ENCODE results near the gene PARVA.

Gene PARVA

DNA sequence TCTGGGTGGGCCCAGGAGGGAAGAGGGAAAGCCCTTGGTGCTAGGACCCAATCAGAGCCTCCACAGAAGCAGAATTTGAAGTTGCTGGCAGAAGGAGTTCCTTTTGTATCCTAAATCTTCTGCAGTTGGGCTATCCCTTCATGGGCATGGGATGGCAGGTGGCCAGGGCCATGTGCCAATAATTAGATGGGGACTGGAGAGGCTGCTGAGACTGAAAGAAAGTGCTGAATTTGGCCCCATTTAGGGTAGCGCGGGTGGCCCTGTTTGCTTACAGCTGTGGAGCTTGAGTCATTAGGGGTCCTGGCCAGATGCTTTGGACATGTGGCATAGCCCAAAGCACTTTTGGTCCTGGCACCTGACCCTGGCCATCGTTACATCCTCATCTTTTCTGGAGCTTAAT, 27.1 kb downstream of the PARVA start:
- DNase-seq: no peak

DNA sequence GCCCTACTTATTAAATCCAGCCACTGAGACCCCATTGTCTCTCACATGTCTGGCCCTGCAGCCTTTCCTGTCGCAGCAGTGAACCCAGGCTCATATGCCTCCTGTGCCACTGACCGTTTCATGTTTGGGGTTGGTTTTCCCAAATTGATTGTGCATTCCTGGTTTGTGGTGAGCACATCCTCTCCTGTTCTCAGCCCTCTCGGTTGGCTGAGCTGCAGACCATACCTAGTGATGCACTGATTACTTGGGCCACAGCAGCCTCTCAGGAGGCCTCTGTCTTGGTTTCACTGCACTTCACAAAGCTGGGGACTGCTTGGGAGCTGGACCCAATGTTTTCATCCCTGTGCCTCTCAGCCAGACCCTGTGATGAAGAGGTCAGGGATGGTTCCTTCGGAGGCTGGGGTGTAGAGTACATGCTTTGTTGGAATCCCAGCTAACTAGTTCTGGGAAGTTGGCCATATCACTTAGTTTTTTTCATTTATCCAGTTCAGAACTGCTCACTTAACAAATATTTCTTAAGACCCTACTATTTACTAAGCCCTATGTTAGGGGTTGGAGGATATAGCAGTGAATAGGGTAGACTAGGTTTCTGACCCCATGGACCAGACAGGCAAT, 30.9 kb downstream of the PARVA start:
- no peak for DNase-seq

DNA sequence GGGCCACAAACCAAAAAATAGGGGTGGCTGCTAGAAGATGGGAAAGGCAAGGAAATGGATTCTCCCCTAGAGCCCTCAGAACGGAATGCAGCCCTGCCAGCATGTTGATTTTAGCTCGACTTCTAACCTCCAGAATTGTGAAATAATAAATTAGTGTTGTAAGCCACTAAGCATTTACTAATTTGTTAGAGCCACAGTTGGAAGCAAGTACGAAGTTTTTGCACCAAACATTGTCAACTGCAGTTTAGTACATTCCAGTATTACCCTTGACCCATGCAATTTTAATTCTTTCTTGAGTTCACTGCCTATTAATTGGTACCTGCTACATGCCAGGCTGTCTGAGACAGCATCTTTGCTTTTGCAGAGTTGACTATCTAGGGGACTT, 32.2 kb downstream of the PARVA start:
- DNase-seq: no peak

DNA sequence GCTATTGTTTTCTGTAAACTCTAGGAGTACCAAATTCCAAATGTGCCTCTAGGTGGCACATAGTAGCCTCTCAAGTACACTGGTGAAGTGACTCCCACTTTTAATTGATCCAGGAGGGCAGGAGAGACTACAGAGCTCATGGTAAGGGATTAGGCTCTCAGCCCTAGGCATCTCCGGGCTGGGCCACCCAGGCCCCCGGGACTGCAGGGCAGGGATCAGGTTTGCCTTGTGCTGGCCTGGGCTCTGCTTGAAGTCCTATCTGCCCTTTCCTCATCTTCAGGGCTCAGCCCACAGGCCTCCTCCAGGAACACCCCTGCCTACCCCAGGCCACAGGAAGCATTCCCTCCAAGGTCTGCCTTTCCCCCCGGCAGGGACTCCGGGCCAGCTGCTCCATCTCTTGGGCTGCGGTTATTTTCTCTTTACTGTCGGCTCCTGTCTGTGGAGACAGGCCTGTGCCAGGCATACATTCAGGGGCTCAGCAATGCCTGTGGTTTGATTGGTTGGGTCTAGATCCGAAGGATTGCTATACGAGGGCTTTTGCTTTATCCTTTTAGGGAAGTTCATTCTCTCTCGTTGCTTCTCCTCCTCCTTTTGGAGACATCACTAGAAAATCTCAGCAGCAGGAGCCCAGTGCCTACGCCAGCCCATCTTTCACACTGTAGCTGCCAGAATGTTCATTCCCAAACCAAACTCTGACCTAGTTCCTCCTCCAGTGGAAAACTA, 32.8 kb downstream of the PARVA start:
- no peak for DNase-seq

DNA sequence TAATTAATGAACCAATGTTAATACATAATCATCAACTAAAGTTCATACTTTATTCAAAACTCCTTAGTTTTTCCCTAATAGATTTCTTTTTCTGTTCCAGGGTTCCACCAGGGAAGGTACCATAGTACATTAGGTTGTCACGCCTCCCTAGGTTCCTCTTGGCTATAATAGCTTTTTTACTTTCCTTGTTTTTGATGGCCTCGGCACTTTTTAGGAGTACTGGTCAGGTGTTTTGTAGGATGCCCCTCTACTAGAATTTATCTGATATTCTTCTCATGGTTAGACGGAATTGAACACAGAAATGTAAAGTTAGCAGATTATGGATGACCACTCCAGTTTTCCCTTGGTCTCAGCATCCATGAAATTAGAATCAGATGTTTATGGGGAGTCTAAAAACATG, 34.0 kb downstream of the PARVA start:
- no peak for DNase-seq

DNA sequence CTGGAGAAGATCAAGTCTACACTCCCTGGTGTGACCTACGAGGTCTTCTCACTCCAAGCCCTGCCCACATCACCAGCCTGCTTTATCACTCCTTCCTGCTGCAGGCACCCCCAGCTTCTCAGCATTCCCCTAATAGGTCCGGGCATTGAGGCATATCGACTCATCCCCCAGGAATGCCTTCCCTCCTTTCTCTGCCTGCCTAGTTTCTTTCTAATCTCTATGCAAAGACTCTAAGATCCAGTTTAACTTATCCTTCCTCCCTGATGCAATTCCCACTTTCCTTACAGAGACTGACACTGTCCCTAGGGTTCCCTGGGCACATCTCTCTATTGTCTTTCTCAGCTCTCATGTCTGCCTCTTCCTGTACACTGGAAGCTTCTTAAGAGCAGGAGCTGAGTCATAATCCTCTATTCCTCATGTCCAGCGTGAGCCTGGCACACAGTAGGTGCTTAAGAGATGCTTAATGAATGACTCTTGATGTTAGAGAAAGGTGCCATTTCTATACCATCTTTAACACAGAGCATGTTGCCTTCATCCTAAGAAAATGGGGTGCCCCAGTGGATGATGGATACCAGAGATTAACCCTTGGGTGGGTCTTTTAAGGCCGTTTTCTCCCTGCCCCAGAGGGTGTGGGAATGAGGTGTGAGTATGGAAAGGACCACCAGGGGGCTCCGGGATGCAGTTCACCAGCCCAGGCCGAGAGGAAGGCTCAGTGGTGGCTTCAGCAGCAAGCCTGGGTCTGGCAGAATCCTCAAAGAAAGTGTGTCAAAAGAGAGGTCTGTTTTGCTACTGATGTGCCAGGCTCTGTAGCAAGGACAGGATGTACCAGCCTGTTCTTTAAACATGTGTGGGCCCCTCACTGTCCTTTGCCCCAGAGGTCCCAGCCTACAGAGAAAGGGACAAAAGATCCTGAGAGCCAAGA, 34.7 kb downstream of the PARVA start:
- peak; percentile 1 for DNase-seq

DNA sequence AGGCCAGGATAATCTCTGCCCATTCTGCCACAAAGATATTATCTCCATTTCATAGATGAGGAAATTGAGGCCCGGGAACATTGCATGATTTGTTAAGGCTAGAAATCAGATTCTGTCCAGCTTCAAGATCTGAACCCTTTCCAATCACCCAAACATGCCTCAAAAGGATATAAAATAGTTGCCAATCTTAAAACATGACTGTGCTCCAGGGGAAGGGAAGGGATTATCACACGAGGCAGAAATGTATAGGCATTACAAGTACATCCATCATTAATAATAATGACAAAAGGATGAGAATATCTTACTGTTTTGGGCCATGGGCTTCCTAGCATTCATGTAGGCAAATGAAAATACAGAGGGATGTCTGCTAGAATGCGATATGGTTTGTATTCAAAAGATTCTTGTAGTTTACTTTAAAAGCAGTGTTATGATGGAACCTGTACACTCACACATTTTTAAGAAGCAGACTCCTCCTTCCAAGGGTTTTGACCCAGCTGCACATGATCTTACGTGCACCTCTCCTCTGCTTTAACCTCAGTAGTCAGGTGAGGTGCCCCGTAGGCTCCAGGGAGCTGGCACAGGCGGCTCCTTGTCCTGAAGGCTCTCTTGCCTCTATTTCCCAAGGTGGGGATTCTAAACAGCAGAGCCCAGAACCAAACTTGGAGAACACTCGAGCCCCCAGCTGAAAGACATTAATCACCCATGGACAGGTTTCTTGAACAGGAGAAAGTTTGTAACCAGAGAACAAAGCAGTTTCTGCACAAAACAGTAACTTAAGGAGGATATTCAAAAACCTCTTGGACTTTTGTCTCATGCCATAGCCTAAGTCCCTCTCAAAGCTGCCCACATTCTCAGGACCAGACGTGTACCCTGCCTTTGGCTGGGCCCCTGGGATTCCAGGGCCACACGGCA, 36.0 kb downstream of the PARVA start:
- no peak for DNase-seq

DNA sequence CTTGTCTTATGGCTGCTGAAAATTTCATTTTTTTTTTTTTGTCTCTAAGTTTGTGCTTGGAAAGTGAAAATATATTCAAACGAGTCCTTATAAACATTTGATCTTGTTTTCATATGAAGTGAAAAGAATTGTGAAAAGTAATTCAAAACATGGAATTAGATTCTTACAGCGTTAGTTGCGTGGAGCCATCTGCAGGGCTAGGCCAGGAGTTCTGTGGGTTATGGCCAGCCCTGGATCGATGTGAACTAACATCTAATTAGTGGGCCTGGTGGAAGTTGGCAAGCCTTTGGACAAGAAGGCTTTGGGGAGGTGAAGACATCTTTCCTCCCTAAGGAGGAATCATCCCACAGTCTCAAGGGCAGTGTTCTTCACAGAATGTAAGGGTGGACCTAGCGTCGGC, 37.2 kb downstream of the PARVA start:
- DNase-seq: no peak

DNA sequence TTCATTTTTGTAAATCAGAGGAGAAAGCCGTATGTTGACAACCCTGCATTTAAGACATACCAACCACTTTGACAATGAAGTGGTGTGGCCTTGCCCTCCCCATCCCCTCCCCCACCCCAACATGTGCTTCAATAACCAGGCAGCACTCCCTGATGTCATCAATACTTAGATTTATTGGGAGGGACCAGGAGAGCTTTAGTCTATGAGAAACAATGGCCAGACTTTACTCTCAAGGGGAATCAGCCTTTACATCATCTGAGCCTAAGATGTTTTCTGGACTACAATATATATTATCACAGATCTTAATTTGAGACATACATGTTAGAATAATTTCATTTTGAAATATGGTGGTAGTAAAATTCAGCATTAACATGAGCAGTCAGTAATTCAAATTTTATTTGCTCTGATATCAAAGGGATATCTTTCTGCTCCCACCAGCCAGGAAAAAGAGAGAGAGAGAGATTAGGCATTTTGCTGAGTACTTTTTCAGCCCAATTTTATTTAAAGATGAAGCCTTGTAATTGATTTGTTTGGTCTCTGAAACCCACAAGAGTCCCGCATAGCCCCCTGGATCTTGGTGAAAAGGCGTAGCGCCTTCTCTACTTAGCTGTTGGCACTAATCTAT, 38.1 kb downstream of the PARVA start:
- no peak for DNase-seq

DNA sequence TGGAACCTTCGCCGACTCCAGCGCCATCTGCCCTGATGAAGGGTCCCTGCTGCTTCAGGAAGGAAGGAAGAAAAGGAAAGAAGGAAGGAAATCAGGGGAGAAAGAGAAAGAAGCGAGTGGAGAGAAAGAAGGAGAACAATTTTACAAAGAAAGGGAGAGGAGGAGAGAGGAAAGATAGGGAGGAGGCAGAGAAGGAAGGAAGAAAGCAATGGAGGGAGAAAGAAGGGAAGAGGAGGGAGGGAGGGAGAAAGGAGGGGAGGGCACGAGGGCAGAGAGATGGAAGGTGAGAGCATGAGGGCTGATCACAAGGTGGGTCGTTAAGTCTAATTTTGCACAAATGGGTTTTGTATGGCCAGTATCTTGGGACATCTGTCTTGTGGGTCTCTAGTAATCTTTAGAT, 39.2 kb downstream of the PARVA start:
- no peak for DNase-seq

DNA sequence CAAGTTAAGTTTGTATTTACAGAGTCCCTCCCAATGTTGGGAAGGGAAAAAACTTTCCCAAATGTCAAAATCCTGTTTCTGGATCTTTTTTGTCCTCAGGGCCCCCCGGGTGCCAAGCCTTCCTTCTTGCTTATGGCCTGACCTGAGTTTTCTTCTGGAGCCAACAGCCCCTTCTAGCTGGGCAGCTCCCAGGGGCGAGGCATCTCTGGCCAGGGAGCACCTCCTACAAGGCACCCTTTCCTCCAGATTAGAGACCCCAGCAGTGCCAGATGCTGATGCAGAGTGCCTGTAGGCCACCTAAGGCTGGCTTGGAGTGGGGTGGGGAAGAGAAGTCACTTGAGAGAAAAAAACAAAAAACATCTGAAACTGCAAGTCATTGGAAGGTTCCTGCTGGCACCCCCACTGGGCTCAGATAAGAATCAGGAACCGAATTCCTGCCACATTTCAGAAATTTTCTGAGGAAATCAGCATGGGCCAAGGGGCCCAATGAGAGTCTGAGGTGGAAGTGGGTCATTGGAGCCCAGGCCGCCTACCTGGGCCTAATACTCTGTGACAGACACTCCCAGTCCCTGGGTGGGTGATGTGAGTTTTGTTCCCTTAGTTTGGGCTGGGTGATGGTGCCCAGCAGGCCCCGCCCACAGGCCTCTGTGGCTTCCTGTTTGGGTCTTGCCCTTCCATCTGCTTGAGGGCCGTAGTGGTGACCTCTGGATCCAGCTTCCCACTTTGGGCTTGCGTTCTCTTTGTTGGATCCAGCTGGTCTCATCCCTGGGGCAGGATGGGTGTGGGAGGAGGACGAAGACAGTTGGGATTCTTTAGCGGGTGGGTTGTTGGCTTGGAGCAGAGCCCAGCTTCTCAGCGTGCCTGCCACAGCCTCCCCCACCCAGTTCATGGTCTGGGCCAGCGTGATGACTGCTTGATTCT, 40.6 kb downstream of the PARVA start:
- DNase-seq: no peak

DNA sequence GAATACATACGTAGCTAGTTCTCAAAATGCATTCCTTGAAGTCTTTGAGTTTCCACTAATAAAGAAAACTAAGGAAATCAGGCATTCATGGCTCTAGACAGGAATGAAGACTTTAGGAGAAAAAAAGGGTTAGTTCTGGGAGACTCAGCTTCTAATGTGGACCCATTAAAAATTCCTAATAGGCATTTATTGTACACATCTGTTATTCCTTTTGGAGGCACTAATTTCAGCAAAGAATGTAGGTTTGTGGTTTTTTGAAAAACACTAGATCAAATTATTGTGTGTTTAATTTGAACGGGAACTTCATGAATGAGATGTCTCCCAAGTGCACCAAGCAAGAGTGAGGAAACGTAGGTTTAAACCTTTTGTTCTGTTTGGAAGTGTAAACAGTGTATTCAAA, 42.7 kb downstream of the PARVA start:
- no peak for DNase-seq

DNA sequence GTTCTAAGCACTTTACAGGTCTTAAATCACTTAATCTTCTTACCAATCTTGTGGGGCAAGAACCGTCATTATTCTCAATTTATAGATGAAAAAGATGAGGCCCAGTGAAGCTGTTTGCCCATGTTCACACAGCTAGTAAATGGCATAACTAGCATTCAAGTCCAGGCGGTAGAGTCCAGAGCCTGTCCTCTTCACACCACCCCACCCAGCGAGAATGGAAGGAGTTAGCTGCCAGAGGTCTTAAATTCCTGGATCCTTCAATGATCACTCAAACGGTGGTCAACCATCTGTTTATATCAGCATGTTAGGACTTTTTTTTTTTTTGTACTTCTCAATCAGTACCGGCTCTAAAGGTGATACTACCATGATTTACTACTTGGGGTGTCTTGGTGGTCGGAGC, 43.3 kb downstream of the PARVA start:
- no peak for DNase-seq

DNA sequence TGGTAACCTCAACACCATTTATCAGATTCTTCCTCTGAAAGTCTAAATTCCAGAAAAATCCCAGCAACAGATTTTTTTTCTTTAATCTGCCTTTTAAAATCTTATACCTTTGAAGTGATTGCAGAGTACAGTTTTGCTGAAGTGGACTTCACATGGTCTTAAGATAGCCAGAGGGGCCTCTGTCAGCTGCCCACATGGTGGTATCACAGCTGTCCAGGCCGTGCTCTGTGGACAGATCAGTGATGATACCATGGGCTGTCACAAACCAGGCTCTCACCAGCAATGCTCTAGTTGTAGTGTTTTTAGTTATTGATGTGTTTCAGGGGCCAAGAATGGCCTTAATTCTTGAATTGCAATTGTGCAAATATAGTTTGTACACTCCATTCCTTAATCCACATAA, 44.0 kb downstream of the PARVA start:
- no peak for DNase-seq

DNA sequence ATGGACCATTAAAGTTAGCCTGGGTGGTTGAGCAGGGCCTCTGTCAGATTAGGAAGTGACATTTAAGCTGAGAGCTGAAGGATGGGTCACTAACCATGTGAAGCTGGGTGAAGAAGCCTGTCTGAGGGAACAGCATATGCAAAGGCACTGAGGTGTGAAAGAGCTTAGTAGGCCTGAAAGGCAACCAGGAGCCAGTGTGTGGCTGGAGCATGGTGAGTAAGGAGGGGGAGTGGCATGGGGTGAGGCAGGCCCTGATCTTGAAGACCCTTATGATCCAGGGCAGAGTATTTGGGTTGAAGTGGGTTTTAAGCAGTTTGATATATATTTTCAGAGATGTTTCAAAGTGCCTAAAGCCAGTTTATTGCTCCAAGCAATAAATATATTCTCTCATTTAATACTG, 48.8 kb downstream of the PARVA start:
- DNase-seq: no peak

DNA sequence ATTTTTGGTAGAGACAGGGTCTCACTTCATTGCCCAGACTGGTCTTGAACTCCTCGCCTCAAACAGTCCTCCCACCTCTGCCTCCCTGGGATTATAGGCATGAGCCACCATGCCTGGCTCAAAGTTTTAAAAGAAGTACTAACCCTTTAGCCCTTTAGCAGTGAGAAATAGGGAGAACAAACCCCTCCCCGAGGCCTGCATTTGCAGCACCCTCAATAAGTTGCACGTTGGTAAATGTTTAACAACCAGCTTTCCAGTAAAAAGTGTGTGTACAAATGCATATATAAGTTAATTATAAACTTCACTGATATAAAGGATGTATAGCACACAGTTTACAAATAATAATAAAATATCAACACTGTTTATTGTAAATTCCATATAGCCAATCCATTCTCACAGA, 51.8 kb downstream of the PARVA start:
- no peak for DNase-seq

DNA sequence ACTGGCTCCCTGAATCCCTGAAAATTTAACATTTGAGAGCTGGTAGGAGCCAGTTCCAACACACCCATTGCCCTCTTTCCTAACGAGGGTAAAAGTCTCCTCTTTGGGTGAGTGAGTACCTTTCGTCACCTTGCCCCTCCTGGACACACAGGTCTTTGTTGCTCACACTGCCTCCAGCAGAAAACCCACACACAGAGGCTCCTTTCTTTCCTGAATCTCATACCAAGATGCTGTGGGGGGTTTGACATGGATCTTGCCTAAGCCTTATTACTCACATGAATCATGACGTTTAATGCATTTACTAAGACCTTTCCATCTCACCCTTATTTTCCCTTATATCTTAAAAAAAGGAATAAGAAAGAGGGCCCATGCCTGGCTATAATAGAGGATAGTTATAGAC, 53.0 kb downstream of the PARVA start:
- no peak for DNase-seq

DNA sequence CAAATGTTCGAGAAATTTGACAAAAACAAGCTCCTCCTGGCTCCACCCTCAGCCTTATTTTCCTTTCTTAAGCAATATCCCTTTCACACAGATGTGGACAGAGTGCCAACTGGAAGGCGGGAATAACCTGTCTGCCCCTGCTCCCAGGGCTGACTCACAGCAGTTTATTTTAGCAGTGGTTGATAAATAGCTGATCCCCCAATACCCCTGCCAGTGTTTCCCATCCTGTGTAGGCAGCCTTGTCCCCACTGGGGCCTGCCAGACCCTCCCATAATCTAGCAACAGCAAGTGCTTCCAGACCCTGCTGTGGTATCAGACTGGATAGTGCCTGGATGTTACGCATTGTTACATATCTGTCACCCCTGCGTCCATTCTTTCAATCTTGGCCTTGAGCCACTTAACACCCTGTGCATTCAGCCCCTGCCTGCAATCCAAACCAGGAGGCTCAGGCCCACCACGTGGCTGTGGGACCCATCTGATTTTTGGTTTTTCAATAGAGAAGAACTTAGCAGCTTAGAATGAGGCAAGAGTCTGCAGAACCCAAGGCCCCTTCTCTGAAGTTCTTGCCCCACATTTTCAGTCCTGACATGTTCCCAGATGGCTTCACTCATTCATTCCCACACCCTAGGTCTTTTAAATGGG, 53.7 kb downstream of the PARVA start:
- DNase-seq: no peak

DNA sequence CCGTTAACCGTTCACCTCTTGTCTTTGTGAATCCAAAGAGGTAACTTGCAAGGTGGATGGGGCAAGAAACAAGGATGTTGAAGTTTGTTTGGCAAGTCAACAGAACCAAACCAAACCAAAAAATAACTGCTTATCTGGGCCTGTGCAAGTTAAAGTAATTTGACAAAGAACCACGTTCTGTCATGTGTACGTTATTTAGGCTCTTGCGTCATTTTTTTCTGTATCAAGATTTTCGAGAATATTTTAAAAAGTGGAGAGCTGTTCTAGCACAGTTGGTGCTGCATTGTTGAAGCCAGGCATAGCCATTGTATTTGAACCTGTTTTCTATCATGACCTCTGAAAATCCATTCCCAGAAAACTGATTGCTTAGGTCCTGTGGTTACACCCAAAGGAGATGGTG, 55.1 kb downstream of the PARVA start:
- no peak for DNase-seq

DNA sequence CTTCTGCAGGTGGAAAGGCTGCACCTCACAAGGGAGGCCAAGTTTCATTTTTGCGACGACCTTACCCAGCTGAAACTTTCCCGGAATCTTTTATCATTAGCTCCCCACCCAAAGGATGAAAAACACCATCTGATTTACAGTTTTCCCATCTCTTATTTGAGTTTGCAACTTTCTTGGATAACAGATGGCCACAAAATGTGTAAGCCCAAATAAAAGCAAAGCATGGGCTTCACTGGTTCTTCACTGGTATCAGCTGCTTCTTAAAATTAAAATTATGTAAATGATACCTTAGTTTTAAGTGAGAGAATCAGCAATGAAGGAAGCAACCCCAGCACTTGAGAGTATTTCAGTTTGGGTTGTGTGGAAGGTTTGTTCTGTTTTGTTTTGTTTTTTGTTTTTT, 55.8 kb downstream of the PARVA start:
- no peak for DNase-seq

Data from stimulated activated naive CD4-positive, alpha-beta T cell treated with Interleukin-2 at 50 U/mL for 16 hours (primary cell).